Measurements from ENCODE around the gene TNIP3. TPM values are rescaled to one million over a fixed set of nuclear protein-coding genes. Genes with fewer than 3 reads are reported as not detected.

The TNIP3 gene
- polyA plus RNA-seq, 4 donors, result 0.18 to 0.54 (median 0.32) TPM; not detected in 1

DNA sequence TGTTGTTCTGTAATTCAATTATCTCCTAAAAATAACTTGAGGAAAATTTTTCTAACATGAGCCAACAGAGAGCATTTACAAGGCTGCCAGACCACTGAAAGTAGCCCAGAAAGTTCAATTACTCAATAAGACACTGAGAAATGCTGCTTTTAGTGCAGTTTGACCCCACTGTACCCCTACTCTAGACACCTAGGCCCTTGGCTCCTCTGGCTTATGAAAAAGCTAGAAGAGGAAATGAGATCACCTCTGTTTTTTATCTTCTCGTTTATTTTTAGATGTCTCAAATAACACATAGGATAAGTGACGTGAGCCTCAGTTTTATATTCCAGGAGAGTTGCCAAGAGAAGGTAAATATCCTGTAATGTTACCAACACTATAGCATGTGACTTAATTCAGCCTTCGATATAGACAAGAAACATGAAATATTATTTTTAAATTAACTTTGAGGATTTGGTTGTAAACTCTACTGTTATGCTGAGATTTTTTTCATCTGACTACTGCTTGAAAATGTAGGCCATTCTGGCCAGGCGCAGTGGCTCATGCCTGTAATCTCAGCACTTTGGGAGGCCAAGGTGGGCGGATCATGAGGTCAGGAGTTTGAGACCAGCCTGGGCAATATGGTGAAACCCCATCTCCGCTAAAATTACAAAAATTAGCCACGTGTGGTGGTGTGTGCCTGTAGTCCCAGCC is 24.4 kb downstream of the TNIP3 start:
- H3K4me1 ChIP-seq (ENCODE audit: control insufficient read depth in 3 of 3, insufficient read depth in 2 of 3, low read depth in 1 of 3, low read length in 2 of 3), result no peaks in the 10 kb centered on the region
- FAIRE-seq (no peak), DNase-seq (no peak)
- no peaks in the 10 kb centered on the region for H3K9me3 ChIP-seq (ENCODE audit: control insufficient read depth in 2 of 2, insufficient read depth in 1 of 2, low read depth in 1 of 2, low read length in 1 of 2)
- no peak overlapping the region for H3K4me3 ChIP-seq (ENCODE audit: low read depth in 1 of 3, low read length in 3 of 3)
- no peak overlapping the region for H3K27ac ChIP-seq (ENCODE audit: low read depth in 1 of 3, low read length in 2 of 3)
- 66 to 80% (median 75%) methylated on average over 7 of the region's 7 CpGs for WGBS, 3 donors
- H3K36me3 ChIP-seq (ENCODE audit: control insufficient read depth in 3 of 3, insufficient read depth in 2 of 3, low read depth in 1 of 3, low read length in 3 of 3), result no peaks in the 10 kb centered on the region
- H3K27me3 ChIP-seq (ENCODE audit: control insufficient read depth in 3 of 3, insufficient read depth in 3 of 3, low read length in 3 of 3), result no peaks in the 10 kb centered on the region

DNA sequence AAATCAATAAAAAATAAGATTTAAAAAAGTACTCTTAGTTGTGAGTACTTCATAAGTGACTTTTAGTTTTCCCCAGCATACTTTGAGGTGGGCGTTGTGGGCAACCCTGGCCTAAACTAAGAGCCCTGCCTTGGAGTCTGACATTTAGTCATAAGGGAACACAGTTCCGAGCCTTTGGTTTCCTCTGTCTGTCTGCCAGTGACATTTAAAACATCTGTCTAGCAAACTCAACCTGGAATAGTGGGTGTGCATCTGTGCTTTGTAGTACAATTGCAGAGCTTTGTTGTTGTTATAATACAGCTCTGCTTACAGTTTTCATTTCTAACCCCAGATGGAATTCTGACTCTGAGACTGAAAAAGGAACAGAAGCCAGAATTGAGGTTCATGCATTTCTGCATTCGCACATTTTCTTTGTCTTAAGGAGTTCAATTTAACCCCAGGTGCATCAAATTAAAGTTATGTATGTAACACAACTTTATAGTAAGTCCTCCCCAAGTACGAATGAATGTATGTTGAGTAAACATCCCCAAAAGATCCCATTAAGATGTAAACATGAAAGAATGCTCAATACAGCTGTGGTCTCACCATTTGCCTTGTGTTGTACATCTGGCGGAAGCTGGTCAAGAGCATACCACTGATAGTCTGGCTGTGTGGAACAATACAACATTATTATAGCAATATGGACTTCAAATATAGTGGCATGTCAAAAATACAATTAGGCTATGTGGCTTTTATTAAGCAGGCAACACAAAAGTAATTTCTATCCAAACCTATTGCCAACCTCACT is 25.9 kb downstream of the TNIP3 start:
- Histone ChIP-seq H3K9me3 (ENCODE audit: control insufficient read depth in 2 of 2, insufficient read depth in 1 of 2, low read depth in 1 of 2, low read length in 1 of 2) (no peaks in the 10 kb centered on the region), H3K27ac (ENCODE audit: low read depth in 1 of 3, low read length in 2 of 3) (no peak overlapping the region), H3K4me1 (ENCODE audit: control insufficient read depth in 3 of 3, insufficient read depth in 2 of 3, low read depth in 1 of 3, low read length in 2 of 3) (no peaks in the 10 kb centered on the region), H3K36me3 (ENCODE audit: control insufficient read depth in 3 of 3, insufficient read depth in 2 of 3, low read depth in 1 of 3, low read length in 3 of 3) (no peaks in the 10 kb centered on the region), H3K27me3 (ENCODE audit: control insufficient read depth in 3 of 3, insufficient read depth in 3 of 3, low read length in 3 of 3) (no peaks in the 10 kb centered on the region), H3K4me3 (ENCODE audit: low read depth in 1 of 3, low read length in 3 of 3) (no peak overlapping the region)
- FAIRE-seq, result no peak
- DNase-seq, result no peak
- 72 to 80% (median 74%) methylated on average over 5 of the region's 5 CpGs for WGBS, 3 donors

DNA sequence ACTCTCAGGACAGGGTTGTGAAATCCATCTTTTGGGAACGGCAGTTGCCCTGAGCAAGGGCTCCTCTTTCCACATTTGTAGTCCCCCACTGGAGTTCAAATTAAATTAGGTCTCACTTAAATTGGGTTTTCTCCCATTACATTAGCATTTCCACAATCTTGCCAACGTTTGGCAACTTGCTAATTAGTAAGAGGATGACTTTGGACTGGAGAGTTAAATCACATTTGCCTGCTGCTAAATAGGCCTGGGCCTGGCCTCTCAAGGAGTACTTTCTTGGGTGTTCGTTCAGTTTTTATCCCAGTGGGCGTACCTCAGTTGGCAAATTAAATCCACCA is 33.8 kb downstream of the TNIP3 start:
- Histone ChIP-seq H3K4me1 (ENCODE audit: control insufficient read depth in 3 of 3, insufficient read depth in 2 of 3, low read depth in 1 of 3, low read length in 2 of 3) (no peaks in the 10 kb centered on the region), H3K4me3 (ENCODE audit: low read depth in 1 of 3, low read length in 3 of 3) (no peak overlapping the region), H3K9me3 (ENCODE audit: control insufficient read depth in 2 of 2, insufficient read depth in 1 of 2, low read depth in 1 of 2, low read length in 1 of 2) (no peaks in the 10 kb centered on the region), H3K27ac (ENCODE audit: low read depth in 1 of 3, low read length in 2 of 3) (no peak overlapping the region), H3K27me3 (ENCODE audit: control insufficient read depth in 3 of 3, insufficient read depth in 3 of 3, low read length in 3 of 3) (no peaks in the 10 kb centered on the region), H3K36me3 (ENCODE audit: control insufficient read depth in 3 of 3, insufficient read depth in 2 of 3, low read depth in 1 of 3, low read length in 3 of 3) (no peaks in the 10 kb centered on the region)
- WGBS, 3 donors, result 67 to 79% (median 73%) methylated on average over 4 of the region's 4 CpGs
- DNase-seq (no peak), FAIRE-seq (no peak)

DNA sequence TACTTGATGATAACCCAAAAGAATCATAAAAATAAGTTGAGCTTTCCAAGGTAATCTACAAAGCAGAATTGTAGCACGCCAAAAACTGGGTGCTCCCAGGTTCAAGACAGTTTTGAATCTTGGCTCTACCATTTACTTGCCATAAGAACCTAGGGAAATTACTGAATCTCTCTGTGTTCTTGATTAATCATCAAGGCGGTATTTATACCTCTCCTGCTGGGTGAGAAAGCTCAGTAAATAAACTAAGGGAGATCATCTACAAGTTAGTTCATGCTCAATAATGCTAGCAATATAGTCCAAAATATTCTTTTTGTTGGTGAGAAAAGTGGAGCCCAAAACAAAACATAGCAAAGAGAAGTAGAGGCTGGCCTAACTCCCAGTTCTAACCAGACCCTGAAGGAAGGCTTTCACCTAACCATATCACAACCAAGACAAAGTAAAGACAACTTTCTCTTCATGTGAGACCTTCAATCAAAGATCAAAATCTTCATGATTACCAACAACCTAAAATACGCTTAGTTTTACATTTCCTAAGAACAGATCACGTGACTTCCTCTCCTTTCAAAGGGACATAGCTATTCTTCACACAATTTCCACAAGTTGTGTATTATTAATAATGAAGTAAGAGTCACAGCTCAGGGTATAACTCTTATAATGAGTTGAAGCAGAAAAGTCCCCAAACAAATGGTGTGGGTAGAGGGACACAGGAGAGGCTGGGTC is 34.4 kb downstream of the TNIP3 start:
- no peak overlapping the region for H3K4me3 ChIP-seq (ENCODE audit: low read depth in 1 of 3, low read length in 3 of 3)
- WGBS, 3 donors, result 85 to 87% (median 86%) methylated on average over 4 of the region's 4 CpGs

DNA sequence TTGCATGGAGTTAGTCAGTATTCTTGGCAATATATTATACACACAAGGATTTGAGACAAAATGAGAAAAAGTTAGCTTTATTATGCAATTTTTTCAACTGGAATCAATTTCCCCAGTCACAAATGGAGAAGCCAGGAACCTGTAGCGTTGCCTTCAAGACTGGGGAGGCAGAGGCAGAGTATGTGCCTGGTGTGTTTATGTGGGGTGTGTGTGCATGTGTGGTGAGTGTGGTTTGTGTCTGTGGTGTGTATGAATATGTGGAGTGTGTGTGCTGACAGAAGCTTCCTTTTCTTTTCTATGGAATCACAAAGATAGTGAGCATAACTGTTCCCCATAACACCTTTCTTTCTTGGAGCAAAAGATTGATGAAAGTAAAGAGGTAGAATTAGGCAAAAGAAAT is 37.0 kb downstream of the TNIP3 start:
- no peaks in the 10 kb centered on the region for H3K9me3 ChIP-seq (ENCODE audit: control insufficient read depth in 2 of 2, insufficient read depth in 1 of 2, low read depth in 1 of 2, low read length in 1 of 2)
- 65 to 91% (median 88%) methylated on average over 1 of the region's 1 CpG for WGBS, 3 donors
- H3K4me1 ChIP-seq (ENCODE audit: control insufficient read depth in 3 of 3, insufficient read depth in 2 of 3, low read depth in 1 of 3, low read length in 2 of 3), result no peaks in the 10 kb centered on the region
- H3K36me3 ChIP-seq (ENCODE audit: control insufficient read depth in 3 of 3, insufficient read depth in 2 of 3, low read depth in 1 of 3, low read length in 3 of 3), result no peaks in the 10 kb centered on the region
- DNase-seq (no peak), FAIRE-seq (no peak)
- H3K27me3 ChIP-seq (ENCODE audit: control insufficient read depth in 3 of 3, insufficient read depth in 3 of 3, low read length in 3 of 3), result no peaks in the 10 kb centered on the region
- no peak overlapping the region for H3K4me3 ChIP-seq (ENCODE audit: low read depth in 1 of 3, low read length in 3 of 3)
- H3K27ac ChIP-seq (ENCODE audit: low read depth in 1 of 3, low read length in 2 of 3), result no peak overlapping the region

More for the DNA sequence above, 34.4 kb downstream of the TNIP3 start:
- Histone ChIP-seq H3K9me3 (ENCODE audit: control insufficient read depth in 2 of 2, insufficient read depth in 1 of 2, low read depth in 1 of 2, low read length in 1 of 2) (no peaks in the 10 kb centered on the region), H3K27me3 (ENCODE audit: control insufficient read depth in 3 of 3, insufficient read depth in 3 of 3, low read length in 3 of 3) (no peaks in the 10 kb centered on the region), H3K4me1 (ENCODE audit: control insufficient read depth in 3 of 3, insufficient read depth in 2 of 3, low read depth in 1 of 3, low read length in 2 of 3) (no peaks in the 10 kb centered on the region), H3K27ac (ENCODE audit: low read depth in 1 of 3, low read length in 2 of 3) (no peak overlapping the region), H3K36me3 (ENCODE audit: control insufficient read depth in 3 of 3, insufficient read depth in 2 of 3, low read depth in 1 of 3, low read length in 3 of 3) (no peaks in the 10 kb centered on the region)
- DNase-seq (no peak), FAIRE-seq (no peak)

DNA sequence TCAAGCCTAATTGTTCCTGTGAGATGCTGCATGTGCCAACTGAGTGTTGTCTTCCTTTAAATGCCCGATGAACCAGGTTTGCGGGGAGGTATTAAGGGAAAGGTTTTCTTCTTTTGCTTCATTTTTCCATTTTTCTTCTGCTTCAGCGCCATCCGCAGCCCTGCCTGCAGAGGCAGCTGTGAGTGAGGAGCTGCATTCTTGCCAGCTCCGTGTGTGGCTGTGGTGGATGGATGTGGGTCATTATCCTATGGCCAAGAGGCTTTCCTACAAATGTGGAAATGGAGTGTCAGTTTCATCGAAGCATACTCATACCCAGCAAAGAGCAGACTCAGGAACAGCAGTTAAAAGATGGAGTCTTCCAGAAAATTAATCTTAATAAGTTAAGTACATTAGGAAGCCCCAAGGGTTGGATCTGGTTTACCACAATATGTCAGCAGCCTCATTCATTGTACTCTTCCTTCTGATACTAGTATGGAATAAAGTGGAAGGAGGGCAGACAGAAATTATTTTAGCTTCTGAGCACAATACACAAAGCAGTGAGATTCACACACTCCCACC is 37.6 kb downstream of the TNIP3 start:
- H3K27me3 ChIP-seq (ENCODE audit: control insufficient read depth in 3 of 3, insufficient read depth in 3 of 3, low read length in 3 of 3), result no peaks in the 10 kb centered on the region
- WGBS, 3 donors, result 80 to 87% (median 82%) methylated on average over 6 of the region's 6 CpGs
- no peak overlapping the region for H3K4me3 ChIP-seq (ENCODE audit: low read depth in 1 of 3, low read length in 3 of 3)
- FAIRE-seq (no peak), DNase-seq (no peak)
- no peaks in the 10 kb centered on the region for H3K36me3 ChIP-seq (ENCODE audit: control insufficient read depth in 3 of 3, insufficient read depth in 2 of 3, low read depth in 1 of 3, low read length in 3 of 3)
- H3K27ac ChIP-seq (ENCODE audit: low read depth in 1 of 3, low read length in 2 of 3), result no peak overlapping the region
- no peaks in the 10 kb centered on the region for H3K4me1 ChIP-seq (ENCODE audit: control insufficient read depth in 3 of 3, insufficient read depth in 2 of 3, low read depth in 1 of 3, low read length in 2 of 3)
- no peaks in the 10 kb centered on the region for H3K9me3 ChIP-seq (ENCODE audit: control insufficient read depth in 2 of 2, insufficient read depth in 1 of 2, low read depth in 1 of 2, low read length in 1 of 2)

DNA sequence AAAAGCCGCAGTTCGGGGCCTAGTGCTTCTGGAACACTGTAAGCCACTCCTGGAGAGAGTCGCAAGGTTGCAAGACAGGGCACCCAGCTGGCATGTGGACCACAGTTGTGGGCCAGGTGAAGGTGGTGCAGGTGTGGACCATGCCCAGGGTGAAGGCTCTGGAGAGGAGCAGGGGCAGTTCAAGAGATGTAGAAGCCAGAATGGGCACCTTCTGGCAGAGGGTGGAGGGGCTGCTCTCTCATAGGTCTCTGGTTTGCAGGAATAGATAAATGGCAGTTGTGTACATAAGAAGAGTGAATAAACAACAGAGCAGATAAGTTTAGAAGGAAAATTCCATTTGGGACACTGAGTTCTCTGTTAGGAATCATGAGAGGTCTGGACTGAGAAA is 38.6 kb downstream of the TNIP3 start:
- Histone ChIP-seq H3K36me3 (ENCODE audit: control insufficient read depth in 3 of 3, insufficient read depth in 2 of 3, low read depth in 1 of 3, low read length in 3 of 3) (no peaks in the 10 kb centered on the region), H3K9me3 (ENCODE audit: control insufficient read depth in 2 of 2, insufficient read depth in 1 of 2, low read depth in 1 of 2, low read length in 1 of 2) (no peaks in the 10 kb centered on the region), H3K4me3 (ENCODE audit: low read depth in 1 of 3, low read length in 3 of 3) (no peak overlapping the region), H3K4me1 (ENCODE audit: control insufficient read depth in 3 of 3, insufficient read depth in 2 of 3, low read depth in 1 of 3, low read length in 2 of 3) (no peaks in the 10 kb centered on the region), H3K27ac (ENCODE audit: low read depth in 1 of 3, low read length in 2 of 3) (no peak overlapping the region), H3K27me3 (ENCODE audit: control insufficient read depth in 3 of 3, insufficient read depth in 3 of 3, low read length in 3 of 3) (no peaks in the 10 kb centered on the region)
- 96 to 97% (median 97%) methylated on average over 3 of the region's 3 CpGs for WGBS, 3 donors
- no peak for DNase-seq
- FAIRE-seq, result no peak

DNA sequence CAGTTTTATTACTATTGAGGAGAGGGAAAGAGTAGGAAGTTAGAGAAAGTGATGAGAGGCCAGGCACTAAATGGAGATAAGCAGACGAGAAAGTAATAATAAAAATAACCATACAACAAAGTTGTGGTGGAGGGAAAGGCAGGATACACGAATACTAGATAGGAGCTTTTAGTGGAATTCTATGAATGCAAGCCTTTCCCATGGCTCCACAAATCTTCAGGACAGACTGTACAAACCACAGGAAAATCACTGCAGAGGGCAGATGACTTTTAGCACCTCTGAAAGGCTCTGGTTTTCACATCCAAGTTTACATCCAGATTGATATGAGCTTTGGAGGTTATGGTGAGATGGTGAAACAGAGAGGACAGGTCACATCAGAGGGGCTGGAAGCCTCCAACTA is 41.5 kb downstream of the TNIP3 start:
- no peak overlapping the region for H3K4me3 ChIP-seq (ENCODE audit: low read depth in 1 of 3, low read length in 3 of 3)
- 24 to 56% (median 53%) methylated on average over 2 of the region's 2 CpGs for WGBS, 3 donors
- FAIRE-seq, result no peak

More for the DNA sequence above, 41.5 kb downstream of the TNIP3 start:
- Histone ChIP-seq H3K36me3 (ENCODE audit: control insufficient read depth in 3 of 3, insufficient read depth in 2 of 3, low read depth in 1 of 3, low read length in 3 of 3) (no peaks in the 10 kb centered on the region), H3K9me3 (ENCODE audit: control insufficient read depth in 2 of 2, insufficient read depth in 1 of 2, low read depth in 1 of 2, low read length in 1 of 2) (no peaks in the 10 kb centered on the region), H3K4me1 (ENCODE audit: control insufficient read depth in 3 of 3, insufficient read depth in 2 of 3, low read depth in 1 of 3, low read length in 2 of 3) (no peaks in the 10 kb centered on the region), H3K27ac (ENCODE audit: low read depth in 1 of 3, low read length in 2 of 3) (no peak overlapping the region), H3K27me3 (ENCODE audit: control insufficient read depth in 3 of 3, insufficient read depth in 3 of 3, low read length in 3 of 3) (no peaks in the 10 kb centered on the region)
- no peak for DNase-seq
